Common myeloid progenitor, CD34-positive (primary cell): ENCODE results near the gene TPBGL.
A peak's percentile ranks its signal among the peaks of the same experiment; 100 is the strongest.

ENCODE experiments used
- CTCF ChIA-PET: fragments of 350-600 bp; sonication (Branson Sonifier 250); formaldehyde crosslinking; loops from one replicate; lab custom pipeline; 2021; ENCODE audit warnings: antibody characterized with exemption; lab: Charles Lee
- POLR2A ChIA-PET: fragments of 350-600 bp; sonication (Branson Sonifier 250); formaldehyde crosslinking; loops from one replicate; lab custom pipeline; 2021; ENCODE audit warnings: antibody characterized with exemption; lab: Charles Lee
- DNase-seq, 3 donors: peaks; one replicate each; pipeline versions ENCODE4 v3.0.0 to v3.0.0-alpha.2; 2013
- H3K27ac ChIP-seq, 2 experiments: 1 replicate in 1 of 2; 2 replicates in 1 of 2; pipeline ENCODE4 v1.7.0; 2013; ENCODE audit warnings: inconsistent platforms in 2 of 2, low read length in 2 of 2, mild to moderate bottlenecking in 2 of 2, low read depth in 1 of 2, moderate library complexity in 1 of 2; ENCODE audit not compliant: severe bottlenecking in 2 of 2, insufficient read depth in 1 of 2, poor library complexity in 1 of 2
- H3K27me3 ChIP-seq, 5 experiments: replicated peaks in 2 of 5; 1 replicate in 3 of 5; 2 replicates in 2 of 5; pipeline versions ENCODE4 v1.6.1 to v1.7.0; 2013; ENCODE audit warnings: low read length in 4 of 5, mild to moderate bottlenecking in 2 of 5, moderate library complexity in 2 of 5, inconsistent platforms in 1 of 5; ENCODE audit not compliant: insufficient read depth in 5 of 5, control insufficient read depth in 4 of 5
- H3K36me3 ChIP-seq, 4 experiments: 1 replicate in 2 of 4; 2 replicates in 2 of 4; pipeline versions ENCODE4 v1.6.1 to v1.7.0; 2013; ENCODE audit warnings: low read length in 3 of 4, control low read depth in 1 of 4, mild to moderate bottlenecking in 1 of 4; ENCODE audit not compliant: control insufficient read depth in 4 of 4, insufficient read depth in 4 of 4
- H3K4me1 ChIP-seq, 4 experiments: 1 replicate in 3 of 4; 2 replicates in 1 of 4; pipeline versions ENCODE4 v1.6.1 to v1.7.1; 2013; ENCODE audit warnings: low read length in 3 of 4, mild to moderate bottlenecking in 3 of 4, control low read depth in 1 of 4, inconsistent platforms in 1 of 4, moderate library complexity in 1 of 4; ENCODE audit not compliant: control insufficient read depth in 4 of 4, insufficient read depth in 4 of 4; ENCODE audit errors: control extremely low read depth in 1 of 4
- H3K4me3 ChIP-seq, 7 experiments: 1 replicate in 4 of 7; 2 replicates in 3 of 7; pipeline versions ENCODE4 v1.5.1 to v1.7.0; 2013; ENCODE audit warnings: mild to moderate bottlenecking in 7 of 7, low read length in 6 of 7, moderate library complexity in 6 of 7, inconsistent platforms in 2 of 7, low read depth in 2 of 7, control low read depth in 1 of 7; ENCODE audit not compliant: insufficient read depth in 4 of 7, control insufficient read depth in 1 of 7; ENCODE audit errors: extremely low read depth in 1 of 7
- H3K9me3 ChIP-seq, 5 experiments: 1 replicate in 4 of 5; 2 replicates in 1 of 5; pipeline versions ENCODE4 v1.6.1 to v1.7.1; 2013; ENCODE audit warnings: low read length in 4 of 5, mild to moderate bottlenecking in 2 of 5, inconsistent platforms in 1 of 5, low read depth in 1 of 5, moderate library complexity in 1 of 5; ENCODE audit not compliant: control insufficient read depth in 4 of 5, insufficient read depth in 2 of 5; ENCODE audit errors: control extremely low read depth in 1 of 5
- WGBS: methylation state at CpG from one replicate; pipeline ENCODE4 v1.1.5; 2013; ENCODE audit not compliant: insufficient coverage; 5-methylcytosine and 5-hydroxymethylcytosine counted together

Gene TPBGL

DNA sequence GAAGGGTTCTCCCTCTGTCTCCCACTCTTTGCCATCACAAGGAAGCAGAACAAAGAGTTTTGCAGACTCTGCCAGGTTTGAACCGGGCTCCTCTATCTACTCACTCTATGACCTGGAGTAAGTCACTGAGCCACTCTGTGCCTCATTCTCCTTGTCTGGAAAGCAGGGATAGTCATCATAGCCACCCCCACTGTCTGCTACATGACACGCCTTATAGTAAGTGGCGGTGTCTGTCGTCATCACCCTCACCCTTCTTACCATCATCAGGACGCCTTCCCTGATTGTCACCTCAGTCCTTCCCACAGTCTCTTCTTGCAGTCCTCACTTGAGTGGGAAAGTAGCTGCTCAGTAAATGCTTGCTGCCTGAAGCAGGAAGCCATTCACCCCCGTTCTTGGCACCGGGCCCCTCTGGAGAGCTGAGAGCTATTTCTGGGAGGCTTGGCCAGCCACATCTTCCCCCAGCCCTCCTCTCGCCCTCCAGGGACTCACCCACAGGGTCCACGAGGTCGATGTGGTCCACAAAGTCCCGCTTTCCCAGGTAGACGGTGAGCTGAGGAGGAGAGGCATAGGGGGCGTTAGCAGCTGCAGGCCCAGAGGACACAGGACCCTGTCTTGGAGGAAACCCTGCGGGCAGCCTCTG is 46.4 kb downstream of the TPBGL start:
- no peak for DNase-seq
- ChIA-PET CTCF (interaction anchor here (1.0 kb wide), 1 partner anchor 101 kb away, joined by 4 read pairs; no protein-coding TSS in a partner anchor), POLR2A (no interaction called here)
- H3K27me3 ChIP-seq = no peaks in the 10 kb centered on the region
- no peak overlapping the region for H3K4me3 ChIP-seq
- H3K4me1 ChIP-seq = peaks cover 0 to 2% (median 0%) of the 10 kb centered on the region in 4 experiments
- peak overlapping the region in 1 of 2 experiments; percentile 34 for H3K27ac ChIP-seq
- no peaks in the 10 kb centered on the region for H3K9me3 ChIP-seq
- peaks cover 11 to 90% (median 52%) of the 10 kb centered on the region in 4 experiments for H3K36me3 ChIP-seq
- WGBS = 81% methylated on average over 11 of the region's 14 CpGs

DNA sequence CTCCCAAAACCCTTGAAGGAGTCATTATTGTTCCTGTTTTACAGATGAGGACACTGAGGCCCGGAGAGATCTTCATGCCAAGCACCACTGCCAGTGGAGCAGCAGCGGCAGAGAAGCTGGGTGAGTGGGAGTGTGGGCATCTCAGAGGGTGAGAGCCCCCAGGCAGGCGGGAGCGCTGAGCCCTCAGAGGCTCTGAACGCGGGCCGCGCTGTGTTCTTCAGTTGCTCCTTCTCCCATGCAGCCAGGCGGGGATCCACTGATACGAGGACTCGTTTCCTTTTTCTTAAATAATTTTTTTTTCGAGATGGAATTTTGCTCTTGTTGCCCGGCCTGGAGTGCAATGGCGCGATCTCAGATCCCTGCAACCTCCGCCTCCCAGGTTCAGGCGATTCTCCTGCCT is 47.0 kb downstream of the TPBGL start:
- Histone ChIP-seq H3K27me3 (no peaks in the 10 kb centered on the region), H3K9me3 (no peaks in the 10 kb centered on the region), H3K36me3 (peaks cover 11 to 88% (median 50%) of the 10 kb centered on the region in 4 experiments), H3K27ac (no peak overlapping the region), H3K4me1 (peaks cover 0 to 5% (median 0%) of the 10 kb centered on the region in 4 experiments), H3K4me3 (no peak overlapping the region)
- 98% methylated on average over 15 of the region's 17 CpGs for WGBS
- ChIA-PET CTCF (interaction anchor here (1.0 to 1.2 kb wide), 2 partner anchors 20 to 100 kb away, joined by 4 to 5 read pairs; no protein-coding TSS in a partner anchor), POLR2A (no interaction called here)
- DNase-seq = no peak

DNA sequence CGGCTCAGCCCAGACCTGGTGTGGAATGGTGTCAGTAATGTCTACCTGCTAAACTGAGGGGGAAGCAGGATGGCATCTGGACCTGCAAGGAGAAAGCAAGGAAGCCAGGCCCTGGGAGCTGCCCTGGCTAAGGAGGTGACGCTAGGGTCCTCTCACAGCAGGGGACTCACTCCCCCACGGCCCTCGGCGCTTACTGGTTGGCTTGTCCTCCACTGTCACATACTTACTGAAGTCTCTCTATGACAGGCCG is 48.9 kb downstream of the TPBGL start:
- POLR2A ChIA-PET = no interaction called here

DNA sequence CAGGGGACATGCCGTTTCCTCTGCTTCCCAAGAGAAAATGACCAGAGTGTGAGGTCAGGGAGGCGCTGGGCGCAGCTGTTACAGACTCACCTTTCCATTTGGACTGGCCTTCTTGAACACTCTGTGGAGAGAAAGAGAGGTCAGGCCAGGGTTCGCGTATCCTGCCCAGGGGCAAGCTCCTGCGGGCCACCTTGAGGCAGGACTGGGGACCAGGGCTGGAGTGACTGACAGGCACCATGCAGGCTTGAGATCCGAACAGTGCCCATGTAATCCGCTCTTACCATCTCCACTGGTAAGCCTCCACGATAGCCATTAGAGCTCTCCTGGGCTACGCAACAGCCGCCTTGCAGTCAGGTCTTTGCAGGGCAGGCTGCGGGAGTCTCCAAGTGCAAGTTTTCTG is 49.3 kb downstream of the TPBGL start:
- ChIA-PET CTCF (interaction anchor here (0.6 to 2.8 kb wide), 9 partner anchors 9 to 99 kb away, joined by 3 to 10 read pairs (median 4); no protein-coding TSS in a partner anchor), POLR2A (interaction anchor here (0.7 kb wide), 1 partner anchor 8 kb away, joined by 3 read pairs; no protein-coding TSS in a partner anchor)
- DNase-seq = no peak
- H3K9me3 ChIP-seq = no peaks in the 10 kb centered on the region
- peaks cover 12 to 79% (median 41%) of the 10 kb centered on the region in 4 experiments for H3K36me3 ChIP-seq
- H3K27me3 ChIP-seq = no peaks in the 10 kb centered on the region
- no peak overlapping the region for H3K27ac ChIP-seq
- peaks cover 0 to 18% (median 11%) of the 10 kb centered on the region in 4 experiments for H3K4me1 ChIP-seq
- H3K4me3 ChIP-seq = no peak overlapping the region
- WGBS = 100% methylated on average over 8 of the region's 12 CpGs

More for the DNA sequence above, 48.9 kb downstream of the TPBGL start:
- H3K4me3 ChIP-seq = no peak overlapping the region
- H3K36me3 ChIP-seq = peaks cover 12 to 81% (median 42%) of the 10 kb centered on the region in 4 experiments
- CTCF ChIA-PET = interaction anchor here (0.8 to 2.8 kb wide), 8 partner anchors 9 to 99 kb away, joined by 3 to 10 read pairs (median 4); no protein-coding TSS in a partner anchor
- no peak for DNase-seq
- no peaks in the 10 kb centered on the region for H3K27me3 ChIP-seq
- H3K4me1 ChIP-seq = peaks cover 0 to 18% (median 11%) of the 10 kb centered on the region in 4 experiments
- no peak overlapping the region for H3K27ac ChIP-seq
- no peaks in the 10 kb centered on the region for H3K9me3 ChIP-seq
- whole genome bisulfite sequencing = 96% methylated on average over 5 of the region's 6 CpGs

DNA sequence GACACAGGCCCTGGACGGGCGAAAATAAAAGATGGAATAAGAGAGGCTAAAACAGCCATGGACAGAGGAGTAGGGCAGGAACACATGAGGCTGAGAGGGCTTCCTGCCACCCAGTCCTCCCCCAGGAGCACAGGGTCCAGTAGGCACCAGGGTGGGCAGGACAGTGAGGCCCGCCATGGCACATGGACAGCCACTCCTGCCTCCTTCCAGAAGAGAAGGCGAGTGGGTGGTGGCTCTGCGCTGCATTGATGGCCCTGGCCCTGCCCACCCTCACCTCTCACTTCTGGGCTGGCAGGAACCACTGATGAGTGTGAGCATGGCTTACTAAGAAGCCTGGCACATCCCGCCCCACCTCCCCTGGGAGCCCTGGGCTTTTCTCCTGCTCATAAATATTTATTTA is 51.2 kb downstream of the TPBGL start:
- WGBS = 67% methylated on average over 2 of the region's 6 CpGs
- no peak for DNase-seq
- H3K9me3 ChIP-seq = no peaks in the 10 kb centered on the region
- H3K27ac ChIP-seq = no peak overlapping the region
- CTCF ChIA-PET = interaction anchor here (0.6 to 2.3 kb wide), 6 partner anchors 8 to 96 kb away, joined by 3 to 12 read pairs (median 4); no protein-coding TSS in a partner anchor
- POLR2A ChIA-PET = no interaction called here
- no peak overlapping the region for H3K4me3 ChIP-seq
- H3K4me1 ChIP-seq = peaks cover 0 to 18% (median 11%) of the 10 kb centered on the region in 4 experiments
- peaks cover 11 to 74% (median 34%) of the 10 kb centered on the region in 4 experiments for H3K36me3 ChIP-seq
- no peaks in the 10 kb centered on the region for H3K27me3 ChIP-seq

DNA sequence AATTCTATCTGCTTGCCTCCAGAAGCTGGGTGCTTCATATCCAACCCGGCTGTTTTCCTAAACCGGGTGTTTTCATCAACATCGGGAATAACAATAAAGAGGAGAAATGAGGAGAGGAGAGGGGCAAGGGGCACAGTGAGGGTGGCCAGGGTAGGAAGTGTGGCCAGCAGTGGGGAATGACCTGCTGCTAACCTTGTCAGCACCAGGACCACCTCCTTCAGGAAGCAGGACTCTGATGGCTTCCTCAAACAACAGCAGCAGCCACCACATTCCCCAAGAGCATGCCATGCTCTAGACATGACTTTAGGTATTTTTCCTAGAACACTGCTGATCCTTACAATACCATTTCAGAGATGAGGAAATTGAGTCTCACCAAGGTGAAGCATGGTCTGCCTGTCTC is 52.4 kb downstream of the TPBGL start:
- 100% methylated on average over 1 of the region's 3 CpGs for WGBS
- POLR2A ChIA-PET = no interaction called here
- CTCF ChIA-PET = interaction anchor here (1.1 to 2.3 kb wide), 3 partner anchors 13 to 95 kb away, joined by 4 to 12 read pairs (median 4); no protein-coding TSS in a partner anchor

More for the DNA sequence above, 52.4 kb downstream of the TPBGL start:
- no peak for DNase-seq
- peak overlapping the region; percentile 2 to 27 for H3K27ac ChIP-seq
- H3K36me3 ChIP-seq = peaks cover 11 to 64% (median 26%) of the 10 kb centered on the region in 4 experiments
- no peak overlapping the region for H3K4me3 ChIP-seq
- H3K4me1 ChIP-seq = peaks cover 0 to 22% (median 11%) of the 10 kb centered on the region in 4 experiments
- H3K9me3 ChIP-seq = no peaks in the 10 kb centered on the region
- H3K27me3 ChIP-seq = no peaks in the 10 kb centered on the region
